ENCODE data around the gene FDX2.
A peak's percentile ranks its signal among the peaks of the same experiment; 100 is the strongest.

Gene FDX2

GRCh38 chr19:10321874-10322835 lies 6.3 kb upstream of the FDX2 start:
- H3K27ac Mint-ChIP-seq = no peak overlapping the region
- H3K27me3 Mint-ChIP-seq = no peaks in the 10 kb centered on the region
- H3K9me3 Mint-ChIP-seq = no peaks in the 10 kb centered on the region
- no peaks in the 10 kb centered on the region for H3K4me1 Mint-ChIP-seq
- H3K36me3 Mint-ChIP-seq = peaks cover 35% of the 10 kb centered on the region
- H3K4me3 Mint-ChIP-seq = no peak overlapping the region
- CTCF ChIA-PET = no interaction called here
- DNase-seq = no peak

- no peaks in the 10 kb centered on the region for H3K4me1 Mint-ChIP-seq
- no peak overlapping the region for H3K4me3 Mint-ChIP-seq
- no peak overlapping the region for H3K27ac Mint-ChIP-seq
- H3K9me3 Mint-ChIP-seq = no peaks in the 10 kb centered on the region
- DNase-seq = no peak
- peaks cover 36% of the 10 kb centered on the region for H3K36me3 Mint-ChIP-seq
- CTCF ChIA-PET = no interaction called here
- no peaks in the 10 kb centered on the region for H3K27me3 Mint-ChIP-seq
Observed at GRCh38 chr19:10321417-10321797, 5.6 kb upstream of the FDX2 start.

- peaks cover 40% of the 10 kb centered on the region for H3K36me3 Mint-ChIP-seq
- no peak overlapping the region for H3K4me3 Mint-ChIP-seq
- no peaks in the 10 kb centered on the region for H3K27me3 Mint-ChIP-seq
- H3K9me3 Mint-ChIP-seq = no peaks in the 10 kb centered on the region
- peaks cover 6% of the 10 kb centered on the region for H3K4me1 Mint-ChIP-seq
- DNase-seq = no peak
- CTCF ChIA-PET = interaction anchor here (1.4 kb wide), 1 partner anchor 68 kb away, joined by 4 read pairs; no protein-coding TSS in a partner anchor
- no peak overlapping the region for H3K27ac Mint-ChIP-seq
Observed at GRCh38 chr19:10320602-10321416, 5.0 kb upstream of the FDX2 start.

- peaks cover 32% of the 10 kb centered on the region for H3K36me3 Mint-ChIP-seq
- peak overlapping the region; percentile 19 for H3K27ac Mint-ChIP-seq
- CTCF ChIA-PET = no interaction called here
Observed at GRCh38 chr19:10318807-10319682, 3.2 kb upstream of the FDX2 start.

GRCh38 chr19:10317857-10318462 lies 2.1 kb upstream of the FDX2 start:
- H3K9me3 Mint-ChIP-seq = no peaks in the 10 kb centered on the region
- no peaks in the 10 kb centered on the region for H3K27me3 Mint-ChIP-seq
- CTCF ChIA-PET = no interaction called here
- no peak overlapping the region for H3K27ac Mint-ChIP-seq
- H3K4me3 Mint-ChIP-seq = no peak overlapping the region
- H3K36me3 Mint-ChIP-seq = peaks cover 26% of the 10 kb centered on the region
- H3K4me1 Mint-ChIP-seq = peaks cover 18% of the 10 kb centered on the region
- DNase-seq = no peak

More at GRCh38 chr19:10318807-10319682, 3.2 kb upstream of the FDX2 start:
- DNase-seq = no peak
- no peaks in the 10 kb centered on the region for H3K9me3 Mint-ChIP-seq
- H3K4me3 Mint-ChIP-seq = no peak overlapping the region
- H3K27me3 Mint-ChIP-seq = no peaks in the 10 kb centered on the region
- peaks cover 18% of the 10 kb centered on the region for H3K4me1 Mint-ChIP-seq

GRCh38 chr19:10317045-10317856 lies 1.4 kb upstream of the FDX2 start:
- H3K36me3 Mint-ChIP-seq = peaks cover 26% of the 10 kb centered on the region
- H3K4me3 Mint-ChIP-seq = no peak overlapping the region
- H3K9me3 Mint-ChIP-seq = no peaks in the 10 kb centered on the region
- no peaks in the 10 kb centered on the region for H3K27me3 Mint-ChIP-seq
- H3K4me1 Mint-ChIP-seq = peaks cover 18% of the 10 kb centered on the region
- DNase-seq = no peak
- CTCF ChIA-PET = interaction anchor here (0.7 kb wide), 1 partner anchor 48 kb away, joined by 3 read pairs; no protein-coding TSS in a partner anchor
- H3K27ac Mint-ChIP-seq = no peak overlapping the region

GRCh38 chr19:10316229-10317044 lies 622 bp upstream of the FDX2 start:
- no peak overlapping the region for H3K27ac Mint-ChIP-seq
- no peaks in the 10 kb centered on the region for H3K9me3 Mint-ChIP-seq
- no peaks in the 10 kb centered on the region for H3K27me3 Mint-ChIP-seq
- H3K4me1 Mint-ChIP-seq = peaks cover 18% of the 10 kb centered on the region
- H3K36me3 Mint-ChIP-seq = peaks cover 22% of the 10 kb centered on the region
- peak overlapping the region; percentile 78 for H3K4me3 Mint-ChIP-seq
- CTCF ChIA-PET = interaction anchor here (0.7 to 2.2 kb wide), 2 partner anchors 47 to 57 kb away, joined by 3 to 5 read pairs; no protein-coding TSS in a partner anchor
- DNase-seq = no peak

GRCh38 chr19:10309423-10309822 lies 6.4 kb downstream of the FDX2 start, which contains the start of gene ZGLP1:
TSS of gene ZGLP1 (minus strand) at chr19:10309815.
- Mint-ChIP-seq H3K9me3 (no peaks in the 10 kb centered on the region), H3K4me1 (peaks cover 4% of the 10 kb centered on the region), H3K36me3 (no peaks in the 10 kb centered on the region), H3K27ac (no peak within 1 kb of the TSS), H3K27me3 (no peaks in the 10 kb centered on the region), H3K4me3 (no peak within 1 kb of the TSS)
- no peak for DNase-seq
- CTCF ChIA-PET = no interaction called here

GRCh38 chr19:10306327-10306726 lies 9.5 kb downstream of the FDX2 start:
- Mint-ChIP-seq H3K4me1 (no peaks in the 10 kb centered on the region), H3K27me3 (peaks cover 18% of the 10 kb centered on the region), H3K4me3 (no peak overlapping the region), H3K9me3 (no peaks in the 10 kb centered on the region), H3K36me3 (no peaks in the 10 kb centered on the region), H3K27ac (no peak overlapping the region)
- DNase-seq = no peak
- CTCF ChIA-PET = interaction anchor here (1.5 kb wide), 1 partner anchor 83 kb away, joined by 5 read pairs; no protein-coding TSS in a partner anchor

- H3K27me3 Mint-ChIP-seq = peaks cover 25% of the 10 kb centered on the region
- DNase-seq = no peak
- CTCF ChIA-PET = interaction anchor here (1.5 kb wide), 1 partner anchor 84 kb away, joined by 5 read pairs; no protein-coding TSS in a partner anchor
- H3K4me3 Mint-ChIP-seq = no peak overlapping the region
- H3K27ac Mint-ChIP-seq = no peak overlapping the region
- H3K4me1 Mint-ChIP-seq = no peaks in the 10 kb centered on the region
- H3K9me3 Mint-ChIP-seq = no peaks in the 10 kb centered on the region
- no peaks in the 10 kb centered on the region for H3K36me3 Mint-ChIP-seq
Observed at GRCh38 chr19:10305139-10305806, 10.5 kb downstream of the FDX2 start.

GRCh38 chr19:10299545-10300458 lies 16.0 kb downstream of the FDX2 start:
- Mint-ChIP-seq H3K4me1 (peaks cover 12% of the 10 kb centered on the region), H3K9me3 (no peaks in the 10 kb centered on the region), H3K4me3 (no peak overlapping the region), H3K27ac (no peak overlapping the region), H3K27me3 (peaks cover 78% of the 10 kb centered on the region), H3K36me3 (peaks cover 3% of the 10 kb centered on the region)
- CTCF ChIA-PET = no interaction called here
- no peak for DNase-seq
